Epidermal melanocyte (primary cell): ENCODE results near the gene GAST.
"Not testable (repeated sequence)": the region's sequence is repeated elsewhere in the genome, so short reads cannot be mapped to it uniquely, and the experiment has no call there.

ENCODE experiments used
- DNase-seq: peaks from one replicate; pipeline ENCODE4 v3.0.0; 2011; ENCODE audit warnings: low spot score; ENCODE audit not compliant: insufficient read length

The GAST gene

GRCh38 chr17:41711669-41712400, at the start of gene GAST:
GAST (plus strand) TSS chr17:41712331; CDS start chr17:41715437, 3,106 bp downstream.
- peak; percentile 7 for DNase-seq

- DNase-seq: no peak
Observed at GRCh38 chr17:41663451-41664171, 48.5 kb upstream of the GAST start.

GRCh38 chr17:41664172-41664457, 48.0 kb upstream of the GAST start:
- no peak for DNase-seq

GRCh38 chr17:41664587-41665565, 47.3 kb upstream of the GAST start:
- DNase-seq: no peak

GRCh38 chr17:41665566-41666236, 46.4 kb upstream of the GAST start:
- peak; percentile 94 for DNase-seq

- no peak for DNase-seq
Observed at GRCh38 chr17:41666237-41666641, 45.9 kb upstream of the GAST start.

GRCh38 chr17:41666708-41667279, 45.3 kb upstream of the GAST start:
- DNase-seq: peak; percentile 87

- DNase-seq: no peak
Observed at GRCh38 chr17:41667280-41668041, 44.7 kb upstream of the GAST start.

- DNase-seq: no peak
Observed at GRCh38 chr17:41672153-41672552, 40.0 kb upstream of the GAST start.

- not testable (repeated sequence) for DNase-seq
Observed at GRCh38 chr17:41675157-41676057, 36.7 kb upstream of the GAST start.

- DNase-seq: no peak
Observed at GRCh38 chr17:41676058-41676419, 36.1 kb upstream of the GAST start.

- no peak for DNase-seq
Observed at GRCh38 chr17:41678411-41678906, 33.7 kb upstream of the GAST start.

GRCh38 chr17:41678907-41679739, 33.0 kb upstream of the GAST start:
- no peak for DNase-seq

GRCh38 chr17:41679740-41680425, 32.2 kb upstream of the GAST start:
- no peak for DNase-seq

GRCh38 chr17:41680426-41681040, 31.6 kb upstream of the GAST start:
- DNase-seq: no peak

GRCh38 chr17:41681776-41682175, 30.4 kb upstream of the GAST start:
- no peak for DNase-seq

GRCh38 chr17:41682631-41683030, 29.5 kb upstream of the GAST start:
- DNase-seq: no peak
